Tibial nerve (tissue), 4 donors: ENCODE measurements around the gene DSG4. TPM values are rescaled to one million over a fixed set of nuclear protein-coding genes. Genes with fewer than 3 reads are reported as not detected.

Experiments used
- DNase-seq, 2 donors: peaks; one replicate each; pipeline ENCODE4 v3.0.0-alpha.2; 2019; ENCODE audit warnings: low spot score in 2 of 2
- H3K27ac ChIP-seq, 4 donors: fragments of 200-600 bp; sonication (generic) in 3 of 4; one replicate each; pipeline ENCODE4 v1.5.1; 2017 to 2019; ENCODE audit warnings: mild to moderate bottlenecking in 1 of 4
- H3K27me3 ChIP-seq, 2 donors: fragments of 200-600 bp; sonication (generic) in 1 of 2; one replicate each; pipeline versions ENCODE4 v1.5.1 to v1.6.0; 2017 to 2019
- H3K36me3 ChIP-seq, 3 donors: fragments of 200-600 bp; sonication (generic); one replicate each; pipeline ENCODE4 v1.5.1; 2018 to 2019
- H3K4me1 ChIP-seq, 4 donors: fragments of 200-600 bp; sonication (generic) in 3 of 4; one replicate each; pipeline ENCODE4 v1.5.1; 2017 to 2019
- H3K4me3 ChIP-seq, 4 donors: fragments of 200-600 bp; sonication (generic) in 3 of 4; one replicate each; pipeline ENCODE4 v1.5.1; 2017 to 2019; ENCODE audit warnings: mild to moderate bottlenecking in 1 of 4, moderate library complexity in 1 of 4
- H3K9me3 ChIP-seq, 4 donors: fragments of 200-600 bp; sonication (generic) in 3 of 4; one replicate each; pipeline ENCODE4 v1.5.1; 2017 to 2019
- CTCF ChIP-seq, 5 experiments: fragments of 200-600 bp in 3 of 5; fragments of 450-650 bp in 2 of 5; sonication (generic) in 3 of 5; IDR thresholded peaks; one replicate each; pipeline ENCODE4 v1.5.1; 2016 to 2019; ENCODE audit warnings: antibody characterized with exemption in 5 of 5, mild to moderate bottlenecking in 3 of 5, moderate library complexity in 2 of 5
- EP300 ChIP-seq, 2 donors: sonication (generic); formaldehyde crosslinking; IDR thresholded peaks; one replicate each; pipeline ENCODE4 v1.6.1; 2017; ENCODE audit warnings: antibody characterized with exemption in 2 of 2, mild to moderate bottlenecking in 1 of 2
- POLR2A ChIP-seq, 2 donors: fragments of 450-650 bp; IDR thresholded peaks; one replicate each; pipeline ENCODE4 v1.6.1; 2017; ENCODE audit warnings: antibody characterized with exemption in 2 of 2, mild to moderate bottlenecking in 2 of 2, moderate library complexity in 2 of 2
- WGBS, 2 donors: methylation state at CpG; one replicate each; pipeline ENCODE4 v1.1.5; 2018; 5-methylcytosine and 5-hydroxymethylcytosine counted together
- total RNA-seq, 4 donors: library from RNA; depleted of rRNA; stranded (reverse); fragments of >200 nt; gene quantifications; one replicate each; pipeline ENCODE4 v1.1.0, GENCODE V29; 2016

Gene DSG4
- total RNA-seq, 4 donors from 2014 or later = not detected

- WGBS, 2 donors = 72 to 73% methylated on average over 2 of the region's 2 CpGs
Measured at GRCh38 chr18:31444142-31444541, 67.6 kb downstream of the DSG4 start.

DNA sequence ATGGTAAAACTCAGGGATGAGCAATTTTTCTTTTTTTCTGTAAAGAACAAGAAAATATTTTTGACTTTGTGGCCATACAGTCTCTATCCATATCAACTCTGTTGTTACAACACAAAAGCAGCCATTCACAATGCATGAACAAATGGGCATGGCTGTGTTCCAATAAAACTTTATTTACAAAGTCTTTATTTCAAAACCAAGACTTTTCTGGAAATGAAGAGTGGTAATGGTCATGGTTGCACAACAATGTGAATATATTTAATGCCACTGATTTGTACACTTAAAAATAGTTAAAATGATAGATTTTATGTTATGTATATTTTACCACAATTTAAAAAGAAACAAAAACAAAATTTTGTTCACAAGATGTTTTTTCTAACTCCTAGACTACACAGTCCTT, 69.3 kb downstream of the DSG4 start:
- no peaks in the 10 kb centered on the region for H3K4me1 ChIP-seq
- no peaks in the 10 kb centered on the region for H3K36me3 ChIP-seq
- no peak for DNase-seq
- H3K9me3 ChIP-seq = no peaks in the 10 kb centered on the region
- TF ChIP-seq POLR2A (IDR thresholded peaks at IDR 0.05) = no peak
- no peak for TF ChIP-seq EP300 (IDR thresholded peaks at IDR 0.05)
- TF ChIP-seq CTCF (IDR thresholded peaks at IDR 0.05) = no peak
- H3K27me3 ChIP-seq = no peaks in the 10 kb centered on the region
- H3K27ac ChIP-seq = no peak overlapping the region
- no peak overlapping the region for H3K4me3 ChIP-seq

More at GRCh38 chr18:31444142-31444541, 67.6 kb downstream of the DSG4 start:
- H3K4me3 ChIP-seq = no peak overlapping the region
- no peak for DNase-seq
- H3K36me3 ChIP-seq = no peaks in the 10 kb centered on the region
- no peaks in the 10 kb centered on the region for H3K4me1 ChIP-seq
- no peak overlapping the region for H3K27ac ChIP-seq
- no peaks in the 10 kb centered on the region for H3K9me3 ChIP-seq
- TF ChIP-seq CTCF (IDR thresholded peaks at IDR 0.05) (no peak), EP300 (IDR thresholded peaks at IDR 0.05) (no peak), POLR2A (IDR thresholded peaks at IDR 0.05) (no peak)
- no peaks in the 10 kb centered on the region for H3K27me3 ChIP-seq

GRCh38 chr18:31446854-31447253, 70.3 kb downstream of the DSG4 start:
- Histone ChIP-seq H3K4me3 (no peak overlapping the region), H3K36me3 (no peaks in the 10 kb centered on the region), H3K9me3 (no peaks in the 10 kb centered on the region), H3K27me3 (no peaks in the 10 kb centered on the region), H3K4me1 (no peaks in the 10 kb centered on the region), H3K27ac (no peak overlapping the region)
- TF ChIP-seq POLR2A (IDR thresholded peaks at IDR 0.05) = no peak
- TF ChIP-seq EP300 (IDR thresholded peaks at IDR 0.05) = no peak
- TF ChIP-seq CTCF (IDR thresholded peaks at IDR 0.05) = no peak
- 87 to 90% methylated on average over 3 of the region's 3 CpGs for WGBS, 2 donors
- DNase-seq = no peak

DNA sequence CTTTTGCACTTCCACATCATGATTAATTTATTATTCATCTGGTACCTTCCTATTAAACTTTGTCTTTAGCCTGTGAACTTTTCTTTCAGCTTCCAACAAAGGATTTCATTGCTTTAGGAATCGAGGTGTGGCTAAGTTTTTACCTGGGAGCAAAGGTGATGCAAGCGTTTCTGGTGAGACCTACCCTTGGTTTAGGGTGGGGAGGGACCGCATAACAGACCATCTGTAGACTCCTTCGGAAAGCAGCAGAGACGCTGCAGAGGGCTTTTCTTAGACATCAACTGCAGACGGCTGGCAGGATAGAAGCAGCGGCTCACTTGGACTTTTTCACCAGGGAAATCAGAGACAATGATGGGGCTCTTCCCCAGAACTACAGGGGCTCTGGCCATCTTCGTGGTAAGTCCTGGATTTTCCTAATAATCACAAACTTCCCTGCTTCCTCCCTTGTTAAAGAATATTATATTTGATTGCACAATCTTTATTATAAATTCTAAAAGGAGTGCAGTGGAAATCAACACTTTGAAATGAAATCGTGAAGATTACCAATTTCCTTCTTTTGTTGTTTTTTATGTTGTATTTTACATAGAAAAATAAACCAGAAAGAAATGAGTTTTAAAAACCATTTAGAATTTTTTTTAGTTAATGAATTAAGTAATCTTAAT, 71.1 kb downstream of the DSG4 start, which contains the start of gene DSG3:
TSS of gene DSG3 (plus strand) at position 212 of the 662 bp plus-strand sequence. CDS start at position 349, 137 bp downstream.
- no peak for DNase-seq
- Histone ChIP-seq H3K4me1 (no peaks in the 10 kb centered on the region), H3K36me3 (no peaks in the 10 kb centered on the region), H3K27me3 (no peaks in the 10 kb centered on the region), H3K27ac (no peak within 1 kb of the TSS), H3K9me3 (no peaks in the 10 kb centered on the region), H3K4me3 (no peak within 1 kb of the TSS)
- TF ChIP-seq CTCF (IDR thresholded peaks at IDR 0.05) = no peak
- no peak for TF ChIP-seq EP300 (IDR thresholded peaks at IDR 0.05)
- no peak for TF ChIP-seq POLR2A (IDR thresholded peaks at IDR 0.05)
- 49 to 52% methylated on average over 9 of the region's 9 CpGs for WGBS, 2 donors

DNA sequence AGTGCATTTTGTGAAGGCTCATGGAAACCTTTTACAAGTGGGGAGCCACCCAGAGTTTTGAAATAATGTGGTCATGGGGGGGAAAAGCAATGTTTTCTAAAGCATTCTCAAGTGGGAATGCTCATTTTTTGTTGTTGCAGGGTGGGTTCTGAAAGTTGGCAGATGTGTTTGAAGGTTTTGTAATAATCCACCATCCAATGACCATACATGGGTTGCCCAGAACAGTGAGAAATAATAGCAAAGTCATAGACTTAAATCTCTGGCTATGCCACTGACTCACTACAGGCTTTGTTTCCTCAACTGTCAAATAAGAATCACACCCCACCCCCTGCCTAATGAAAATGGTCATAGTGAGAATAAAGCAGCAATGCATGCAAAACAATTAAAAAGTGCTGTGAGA, 73.8 kb downstream of the DSG4 start:
- no peak overlapping the region for H3K4me3 ChIP-seq

More for the DNA sequence above, 73.8 kb downstream of the DSG4 start:
- no peak for DNase-seq
- no peak for TF ChIP-seq CTCF (IDR thresholded peaks at IDR 0.05)
- no peak for TF ChIP-seq POLR2A (IDR thresholded peaks at IDR 0.05)
- TF ChIP-seq EP300 (IDR thresholded peaks at IDR 0.05) = no peak
- no peaks in the 10 kb centered on the region for H3K4me1 ChIP-seq
- no peaks in the 10 kb centered on the region for H3K27me3 ChIP-seq
- H3K27ac ChIP-seq = no peak overlapping the region
- no peaks in the 10 kb centered on the region for H3K36me3 ChIP-seq
- no peaks in the 10 kb centered on the region for H3K9me3 ChIP-seq
